Smooth muscle cell (in vitro differentiated cells): ENCODE data around the gene SLC25A26. TPM values are rescaled to one million over a fixed set of nuclear protein-coding genes. Genes with fewer than 3 reads are reported as not detected.
"Not testable (repeated sequence)": the region's sequence is repeated elsewhere in the genome, so short reads cannot be mapped to it uniquely, and the experiment has no call there.

ENCODE experiments used
- DNase-seq: peaks from one replicate; lab custom pipeline; 2025; ENCODE audit not compliant: unreplicated experiment; lab: John Stamatoyannopoulos, UW
- H2AFZ ChIP-seq: fragments of 200-600 bp; sonication (generic); 2 replicates; pipeline ENCODE4 v1.6.0; 2016; ENCODE audit warnings: antibody characterized with exemption, low read depth, mild to moderate bottlenecking
- H3F3A ChIP-seq: fragments of 200-600 bp; sonication (generic); 2 replicates; pipeline ENCODE4 v1.6.0; 2017; ENCODE audit warnings: antibody characterized with exemption, low read depth
- H3K27ac ChIP-seq: fragments of 200-600 bp; sonication (generic); 2 replicates; pipeline ENCODE4 v1.5.1; 2016; ENCODE audit warnings: low read depth, mild to moderate bottlenecking
- H3K27me3 ChIP-seq: fragments of 200-600 bp; sonication (generic); 2 replicates; pipeline ENCODE4 v1.6.1; 2016; ENCODE audit warnings: low read depth, mild to moderate bottlenecking
- H3K36me3 ChIP-seq: fragments of 200-600 bp; sonication (generic); 2 replicates; pipeline ENCODE4 v1.5.1; 2016; ENCODE audit warnings: low read depth
- H3K4me1 ChIP-seq: fragments of 200-600 bp; sonication (generic); 2 replicates; pipeline ENCODE4 v1.5.1; 2016; ENCODE audit warnings: low read depth
- H3K4me2 ChIP-seq: fragments of 200-600 bp; sonication (generic); 2 replicates; pipeline ENCODE4 v1.6.0; 2016; ENCODE audit warnings: mild to moderate bottlenecking
- H3K4me3 ChIP-seq: fragments of 200-600 bp; sonication (generic); 2 replicates; pipeline ENCODE4 v1.5.1; 2016; ENCODE audit warnings: mild to moderate bottlenecking
- H3K79me2 ChIP-seq: fragments of 200-600 bp; sonication (generic); 2 replicates; pipeline ENCODE4 v1.6.0; 2016; ENCODE audit warnings: low read depth, mild to moderate bottlenecking
- H3K9ac ChIP-seq: fragments of 200-600 bp; sonication (generic); 2 replicates; pipeline ENCODE4 v1.6.0; 2016; ENCODE audit warnings: low read depth
- H3K9me3 ChIP-seq: fragments of 200-600 bp; sonication (generic); replicated peaks from 2 replicates; pipeline ENCODE4 v1.5.1; 2016; ENCODE audit warnings: low read depth
- H4K20me1 ChIP-seq: fragments of 200-600 bp; sonication (generic); 2 replicates; pipeline ENCODE4 v1.6.0; 2016; ENCODE audit warnings: low read depth
- WGBS: methylation state at CpG from one replicate; pipeline ENCODE4 v1.1.7; 2016; ENCODE audit warnings: low lambda C conversion rate; 5-methylcytosine and 5-hydroxymethylcytosine counted together
- polyA plus RNA-seq: library from polyadenylated mRNA; unstranded; fragments of >200 nt; fragmentation: Nextera tagmentation; extraction: Ambion mirVana; gene quantifications from 2 replicates; pipeline ENCODE4 v1.2.1, GENCODE V29; 2016
- total RNA-seq: library from RNA; depleted of rRNA; stranded (reverse); fragments of >200 nt; gene quantifications from 2 replicates; pipeline ENCODE4 v1.2.3, GENCODE V29; 2014
- TF ChIP-seq, protein P1 (sequence below): fragments of 200-600 bp; sonication (generic); IDR thresholded peaks from 2 replicates; pipeline ENCODE4 v1.5.1; 2017; ENCODE audit warnings: borderline replicate concordance, mild to moderate bottlenecking, antibody characterized with exemption; ENCODE audit not compliant: insufficient read depth, poor library complexity, severe bottlenecking

The SLC25A26 gene
- total and polyA plus RNA-seq, 2 experiments from 2014 or later, result 8.9 to 18.9 TPM

DNA sequence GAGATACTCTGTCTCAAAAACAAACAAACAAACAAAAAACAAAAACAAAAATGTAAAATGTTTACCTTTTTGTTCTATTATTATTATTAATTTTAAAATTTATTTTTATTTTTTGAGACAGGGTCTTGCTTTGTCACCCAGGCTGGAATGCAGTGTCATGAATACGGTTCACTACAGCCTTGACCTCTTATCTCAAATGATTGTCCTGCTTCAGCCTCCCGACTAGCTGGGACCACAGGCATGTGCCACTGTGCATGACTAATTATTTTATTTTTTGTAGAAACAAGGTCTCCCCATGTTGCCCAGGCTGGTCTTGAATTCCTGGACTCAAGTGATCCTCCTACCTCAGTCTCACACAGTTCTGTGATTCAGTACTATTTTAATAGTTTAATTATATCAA is 5.7 kb upstream of the SLC25A26 start:
- Histone ChIP-seq H3K27ac (no peak overlapping the region), H3K9ac (no peak overlapping the region), H3K27me3 (no peaks in the 10 kb centered on the region), H2AFZ (no peak overlapping the region), H4K20me1 (no peaks in the 10 kb centered on the region), H3K4me1 (no peaks in the 10 kb centered on the region), H3K4me3 (no peak overlapping the region), H3K36me3 (no peaks in the 10 kb centered on the region), H3K9me3 (no peaks in the 10 kb centered on the region), H3K4me2 (no peak overlapping the region), H3K79me2 (no peaks in the 10 kb centered on the region), H3F3A (no peaks in the 10 kb centered on the region)
- 28% methylated on average over 2 of the region's 2 CpGs for WGBS
- no peak for DNase-seq
- TF ChIP-seq, protein P1, sequence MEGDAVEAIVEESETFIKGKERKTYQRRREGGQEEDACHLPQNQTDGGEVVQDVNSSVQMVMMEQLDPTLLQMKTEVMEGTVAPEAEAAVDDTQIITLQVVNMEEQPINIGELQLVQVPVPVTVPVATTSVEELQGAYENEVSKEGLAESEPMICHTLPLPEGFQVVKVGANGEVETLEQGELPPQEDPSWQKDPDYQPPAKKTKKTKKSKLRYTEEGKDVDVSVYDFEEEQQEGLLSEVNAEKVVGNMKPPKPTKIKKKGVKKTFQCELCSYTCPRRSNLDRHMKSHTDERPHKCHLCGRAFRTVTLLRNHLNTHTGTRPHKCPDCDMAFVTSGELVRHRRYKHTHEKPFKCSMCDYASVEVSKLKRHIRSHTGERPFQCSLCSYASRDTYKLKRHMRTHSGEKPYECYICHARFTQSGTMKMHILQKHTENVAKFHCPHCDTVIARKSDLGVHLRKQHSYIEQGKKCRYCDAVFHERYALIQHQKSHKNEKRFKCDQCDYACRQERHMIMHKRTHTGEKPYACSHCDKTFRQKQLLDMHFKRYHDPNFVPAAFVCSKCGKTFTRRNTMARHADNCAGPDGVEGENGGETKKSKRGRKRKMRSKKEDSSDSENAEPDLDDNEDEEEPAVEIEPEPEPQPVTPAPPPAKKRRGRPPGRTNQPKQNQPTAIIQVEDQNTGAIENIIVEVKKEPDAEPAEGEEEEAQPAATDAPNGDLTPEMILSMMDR, result no peak

DNA sequence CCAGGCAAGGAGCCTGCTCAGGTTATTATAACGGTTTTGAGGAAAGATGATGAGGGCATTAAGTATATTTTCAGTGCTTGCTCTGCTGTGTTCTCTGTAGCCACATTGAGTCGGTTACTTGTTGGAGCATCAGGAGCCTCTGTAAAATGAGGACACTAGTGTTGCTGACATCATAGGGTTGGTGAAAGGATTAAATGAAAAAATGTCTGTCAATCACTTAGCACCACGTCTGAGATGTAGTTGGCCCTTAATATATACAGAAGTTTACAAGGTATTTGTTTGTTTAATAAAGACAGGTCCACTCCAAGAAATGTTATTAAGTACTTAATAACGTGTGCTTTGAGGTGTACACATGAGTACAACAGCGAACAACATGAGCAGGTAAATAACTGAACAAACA is 735 bp upstream of the SLC25A26 start:
- Histone ChIP-seq H3K79me2 (peaks cover 3% of the 10 kb centered on the region), H3K36me3 (no peaks in the 10 kb centered on the region), H3K27ac (no peak overlapping the region), H3K9ac (no peak overlapping the region), H3K4me3 (peak overlapping the region; percentile 80), H3K4me2 (peak overlapping the region; percentile 96), H3K4me1 (peaks cover 7% of the 10 kb centered on the region), H3K27me3 (no peaks in the 10 kb centered on the region), H2AFZ (peak overlapping the region; percentile 88), H3K9me3 (no peaks in the 10 kb centered on the region), H3F3A (no peaks in the 10 kb centered on the region), H4K20me1 (no peaks in the 10 kb centered on the region)
- DNase-seq, result no peak
- TF ChIP-seq, protein P1, result no peak
- WGBS, result 29% methylated on average over 5 of the region's 5 CpGs

DNA sequence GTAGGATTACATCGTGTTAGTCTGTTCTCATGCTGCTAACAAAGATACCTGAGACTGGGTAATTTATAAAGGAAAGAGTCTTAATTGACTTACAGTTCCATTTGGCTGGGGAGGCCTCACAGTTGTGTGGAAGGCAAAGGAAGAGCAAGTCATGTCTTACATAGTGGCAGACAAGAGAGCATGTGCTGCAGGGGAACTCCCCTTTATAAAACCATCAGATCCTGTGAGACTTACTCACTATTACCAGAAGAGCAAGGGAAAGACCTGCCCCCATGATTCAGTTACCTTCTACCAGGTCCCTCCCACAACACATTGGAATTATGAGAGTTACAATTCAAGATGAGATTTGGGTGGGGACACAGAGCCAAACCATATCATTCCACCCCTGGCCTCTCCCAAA is 3.4 kb downstream of the SLC25A26 start:
- H3K9me3 ChIP-seq, result no peaks in the 10 kb centered on the region
- no peak overlapping the region for H3K4me2 ChIP-seq
- H4K20me1 ChIP-seq, result peaks cover 4% of the 10 kb centered on the region
- peaks cover 7% of the 10 kb centered on the region for H3K4me1 ChIP-seq
- no peak overlapping the region for H3K9ac ChIP-seq
- H3K27ac ChIP-seq, result no peak overlapping the region
- H3K36me3 ChIP-seq, result no peaks in the 10 kb centered on the region
- no peak overlapping the region for H2AFZ ChIP-seq
- WGBS, result 88% methylated on average over 1 of the region's 1 CpG
- H3K27me3 ChIP-seq, result no peaks in the 10 kb centered on the region
- DNase-seq, result no peak
- no peaks in the 10 kb centered on the region for H3F3A ChIP-seq
- H3K4me3 ChIP-seq, result no peak overlapping the region
- TF ChIP-seq, protein P1, result no peak
- H3K79me2 ChIP-seq, result peaks cover 10% of the 10 kb centered on the region

DNA sequence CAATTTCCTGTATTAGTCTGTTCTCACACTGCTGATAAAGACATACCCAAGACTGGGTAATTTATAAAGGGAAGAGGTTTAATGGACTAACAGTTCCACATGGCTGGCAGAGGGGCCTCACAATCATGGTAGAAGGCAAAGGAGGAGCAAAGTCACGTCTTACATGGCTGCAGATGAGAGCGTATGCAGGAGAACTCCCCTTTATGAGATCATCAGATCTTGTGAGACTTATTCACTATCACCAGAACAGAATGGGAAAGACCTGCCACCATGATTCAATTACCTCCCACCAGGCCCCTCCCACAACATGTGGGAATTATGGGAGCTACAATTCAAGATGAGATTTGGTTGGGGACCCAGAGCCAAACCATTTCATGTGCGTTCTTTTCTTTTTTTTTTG is 5.3 kb downstream of the SLC25A26 start:
- not testable (repeated sequence) for H4K20me1 ChIP-seq, H3K79me2 ChIP-seq, DNase-seq, H3K27ac ChIP-seq, H2AFZ ChIP-seq, H3K4me1 ChIP-seq, H3K9ac ChIP-seq, H3K4me3 ChIP-seq, H3K27me3 ChIP-seq, H3K36me3 ChIP-seq, H3K9me3 ChIP-seq, H3F3A ChIP-seq, H3K4me2 ChIP-seq
- WGBS, result 96% methylated on average over 3 of the region's 3 CpGs
